NOMO-1 treated with DMSO at 0.1 percent for 48 hours (cell line): ENCODE results near the gene PILRA.
"Not testable (repeated sequence)": the region's sequence is repeated elsewhere in the genome, so short reads cannot be mapped to it uniquely, and the experiment has no call there.

Source experiments
- DNase-seq: peaks from one replicate; lab custom pipeline; 2025; ENCODE audit not compliant: unreplicated experiment; lab: John Stamatoyannopoulos, UW

The PILRA gene

DNA sequence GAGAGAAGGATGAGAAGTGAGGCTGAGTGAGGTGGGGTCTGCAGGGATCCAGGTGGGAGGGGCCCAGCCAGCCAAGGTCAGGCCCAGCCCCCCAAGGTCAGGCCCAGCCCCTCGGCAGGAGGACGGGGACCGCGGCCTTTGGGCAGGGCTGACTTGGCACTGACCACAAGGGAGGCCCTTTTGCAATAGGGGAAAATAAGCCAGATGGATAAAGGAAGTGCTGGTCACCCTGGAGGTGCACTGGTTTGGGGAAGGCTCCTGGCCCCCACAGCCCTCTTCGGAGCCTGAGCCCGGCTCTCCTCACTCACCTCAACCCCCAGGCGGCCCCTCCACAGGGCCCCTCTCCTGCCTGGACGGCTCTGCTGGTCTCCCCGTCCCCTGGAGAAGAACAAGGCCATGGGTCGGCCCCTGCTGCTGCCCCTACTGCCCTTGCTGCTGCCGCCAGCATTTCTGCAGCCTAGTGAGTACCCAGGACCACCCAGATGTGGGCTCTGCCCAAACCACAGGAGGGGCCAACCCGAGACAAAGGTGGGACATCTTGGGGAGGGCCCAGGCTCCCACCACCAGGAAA lies at the start of gene PILRA:
PILRA (plus strand) TSS at position 227 of the 571 bp plus-strand sequence; CDS start at position 397, 170 bp downstream.
- peak; percentile 68 for DNase-seq

DNA sequence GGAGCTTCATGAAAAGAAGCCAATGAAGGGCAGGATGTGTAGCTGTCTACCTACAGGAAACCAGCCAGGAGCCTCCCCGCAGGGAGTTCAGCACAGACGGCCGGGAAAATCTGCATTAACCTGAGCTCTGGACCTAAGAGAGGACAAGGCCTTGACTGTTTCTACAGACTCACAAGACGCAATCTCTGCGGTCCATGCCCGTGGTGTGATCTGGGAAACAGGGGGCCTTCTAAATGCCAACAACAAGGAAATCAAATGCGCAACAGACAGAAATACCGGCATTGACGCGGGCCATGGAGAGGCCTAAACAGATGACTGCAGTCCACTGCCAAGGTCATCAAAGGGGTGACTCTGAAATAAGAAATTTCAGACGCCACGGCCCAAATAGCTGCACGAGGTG lies 49.1 kb upstream of the PILRA start:
- DNase-seq = not testable (repeated sequence)

DNA sequence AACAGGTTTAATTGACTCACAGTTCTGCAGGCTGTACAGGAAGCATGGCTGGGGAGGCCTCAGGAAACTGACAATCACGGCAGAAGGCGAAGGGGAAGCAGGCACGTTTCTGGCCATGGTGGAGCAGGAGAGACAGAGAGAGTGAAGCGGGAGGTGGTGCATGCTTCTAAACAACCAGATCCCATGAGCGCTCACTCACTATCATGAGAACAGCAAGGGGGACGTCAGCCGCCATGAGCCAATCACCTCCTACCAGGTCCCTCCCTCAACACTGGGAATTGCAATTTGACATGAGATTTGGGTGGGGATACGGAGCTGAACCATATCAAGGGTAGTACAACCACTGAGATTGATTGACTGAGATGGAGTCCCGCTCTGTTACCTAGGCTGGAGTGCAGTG lies 47.6 kb upstream of the PILRA start:
- not testable (repeated sequence) for DNase-seq

DNA sequence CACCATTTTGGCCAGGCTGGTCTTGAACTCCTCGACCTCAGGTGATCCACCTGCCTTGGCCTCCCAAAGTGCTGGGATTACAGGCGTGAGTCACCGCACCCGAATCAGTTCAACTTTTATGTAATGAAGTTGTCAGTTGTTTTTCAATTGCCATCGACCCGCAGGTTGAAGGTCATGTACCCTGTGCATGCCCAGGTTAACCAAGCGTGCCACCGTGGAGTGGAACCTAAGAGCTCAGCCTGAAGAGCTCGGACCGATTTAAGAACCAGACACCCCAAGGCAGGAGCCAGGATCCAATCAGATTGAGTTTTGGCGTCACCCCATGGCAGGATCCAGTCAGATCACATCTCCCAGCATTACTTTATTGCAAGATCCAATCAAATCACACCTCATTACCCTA lies 46.4 kb upstream of the PILRA start:
- DNase-seq = not testable (repeated sequence)

DNA sequence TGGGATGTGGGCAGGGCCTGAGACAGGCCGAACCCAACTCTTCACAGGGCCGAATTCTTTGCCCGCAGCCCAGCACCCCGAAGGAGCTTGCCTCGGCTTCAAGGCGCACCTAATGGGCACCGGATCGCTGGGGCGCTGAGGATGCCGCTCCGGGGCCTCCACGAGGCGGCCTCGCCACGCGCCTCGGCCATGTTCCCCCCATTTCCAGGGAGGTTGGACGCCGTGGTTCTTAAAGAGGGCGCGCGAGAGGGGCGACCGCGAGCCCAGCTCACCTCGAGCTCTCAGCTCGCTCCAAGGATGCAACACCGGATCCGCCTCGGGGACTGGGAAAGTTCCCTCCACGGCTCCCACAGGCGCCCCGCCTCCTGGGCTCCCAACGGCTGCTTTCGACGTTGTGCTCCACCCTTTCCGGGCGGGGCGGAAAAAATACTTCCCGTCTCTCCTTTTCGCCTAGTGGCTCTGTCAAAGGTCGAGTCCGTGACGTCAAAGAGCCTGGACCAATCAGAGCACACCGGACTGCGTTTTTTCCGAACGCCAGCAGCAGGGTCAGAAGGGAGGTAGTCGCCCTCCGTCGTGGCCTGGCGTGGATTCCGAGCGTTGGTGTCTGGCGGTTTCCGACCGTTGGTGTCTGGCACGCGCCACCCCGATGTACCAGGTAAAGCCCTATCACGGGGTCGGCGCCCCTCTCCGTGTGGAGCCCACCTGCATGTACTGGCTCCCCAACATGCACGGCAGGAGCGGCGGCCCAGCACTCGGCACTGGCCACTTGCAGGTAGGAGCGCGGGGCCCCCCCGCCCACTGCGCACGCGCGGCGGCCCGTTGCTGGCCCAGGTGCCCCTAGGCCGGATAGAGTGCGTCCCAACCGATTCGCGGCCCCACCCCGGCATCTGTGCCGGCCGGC lies 37.5 kb upstream of the PILRA start:
- peak; percentile 95 for DNase-seq

DNA sequence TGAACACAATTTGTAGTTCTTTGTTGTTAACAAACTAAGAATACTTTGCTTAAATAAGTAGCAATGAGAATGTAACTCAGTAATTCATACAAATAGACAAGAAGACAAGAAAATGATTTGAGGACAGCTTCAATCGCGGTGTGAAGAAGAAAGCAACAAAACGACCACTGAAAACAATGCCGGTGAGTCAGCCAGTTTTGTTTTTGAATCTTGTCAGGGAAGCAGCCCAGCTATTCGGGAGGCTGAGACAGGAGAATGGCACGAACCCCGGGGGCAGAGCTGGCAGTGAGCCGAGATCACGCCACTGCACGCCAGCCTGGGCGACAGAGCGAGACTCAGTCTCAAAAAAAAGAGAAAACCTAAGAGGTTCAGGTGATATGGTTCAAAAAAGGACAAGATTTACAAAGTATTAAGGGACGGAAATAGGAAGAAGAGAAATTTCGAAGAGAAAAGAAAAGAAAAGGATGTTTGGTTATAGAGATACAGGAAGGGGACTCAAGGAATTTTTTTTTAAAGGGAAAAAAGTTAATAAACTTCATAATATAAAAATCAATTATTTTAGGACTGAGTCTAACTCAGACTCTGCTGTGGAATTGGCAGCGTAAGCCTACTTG lies 35.1 kb upstream of the PILRA start:
- not testable (repeated sequence) for DNase-seq

DNA sequence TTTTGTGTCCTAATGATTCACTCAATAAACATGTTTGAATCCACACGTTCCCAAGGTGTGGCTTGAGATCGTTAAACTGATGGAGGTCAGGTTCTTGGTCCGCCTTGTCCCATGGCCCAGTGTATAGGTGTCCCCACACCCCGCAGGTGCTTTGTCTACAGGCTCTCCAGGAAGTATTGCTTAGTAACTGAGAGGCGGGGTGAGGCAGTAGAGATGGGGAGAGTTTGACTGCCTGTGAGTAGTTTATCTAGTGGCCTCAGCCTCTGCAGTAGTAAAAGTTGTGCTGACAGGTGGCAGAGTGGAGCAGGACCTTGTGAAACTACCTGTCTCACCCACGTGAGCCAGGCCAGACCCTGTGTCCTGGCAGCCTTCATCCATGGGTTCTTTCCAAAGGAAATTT lies 32.0 kb upstream of the PILRA start:
- not testable (repeated sequence) for DNase-seq

DNA sequence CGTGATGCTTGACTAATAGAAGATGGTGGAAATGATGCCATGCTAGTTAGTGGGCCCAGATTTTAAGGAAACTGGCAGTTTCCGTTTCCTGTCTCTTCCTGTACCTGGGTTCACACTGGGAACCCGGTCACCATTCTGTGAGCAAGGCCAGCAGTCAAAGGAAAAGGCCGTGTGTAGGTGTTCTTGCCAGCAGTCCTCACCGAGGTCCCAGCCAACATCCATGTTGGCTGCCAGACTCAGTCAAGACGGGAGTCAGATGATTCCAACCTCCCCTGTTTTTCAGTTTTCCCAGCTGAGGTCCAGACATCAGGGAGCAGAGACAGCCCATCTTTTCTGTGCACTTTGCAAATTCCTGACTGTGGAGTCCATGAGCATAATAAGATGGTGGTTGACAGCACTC lies 30.5 kb upstream of the PILRA start:
- DNase-seq = no peak

DNA sequence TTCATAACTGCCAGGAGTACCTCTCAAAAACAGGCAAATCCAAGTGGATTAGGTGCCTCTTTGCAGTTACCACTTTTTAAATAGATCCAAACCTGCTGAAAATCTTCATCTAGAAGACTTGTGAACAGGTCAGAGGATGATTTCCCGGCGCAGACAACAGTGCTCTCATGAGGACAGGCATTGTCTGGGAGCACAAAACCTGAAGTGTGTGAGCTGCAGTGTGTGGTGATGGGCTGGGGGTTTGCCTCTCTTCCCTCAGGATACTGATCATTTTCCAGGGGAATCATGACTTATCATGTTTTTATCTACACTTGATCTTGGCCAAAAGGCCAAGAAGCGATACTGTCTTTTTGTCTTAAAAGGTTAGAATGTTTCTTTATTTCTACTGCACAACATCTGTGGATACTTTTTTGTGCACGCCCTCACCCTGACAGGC lies 29.1 kb upstream of the PILRA start:
- not testable (repeated sequence) for DNase-seq

DNA sequence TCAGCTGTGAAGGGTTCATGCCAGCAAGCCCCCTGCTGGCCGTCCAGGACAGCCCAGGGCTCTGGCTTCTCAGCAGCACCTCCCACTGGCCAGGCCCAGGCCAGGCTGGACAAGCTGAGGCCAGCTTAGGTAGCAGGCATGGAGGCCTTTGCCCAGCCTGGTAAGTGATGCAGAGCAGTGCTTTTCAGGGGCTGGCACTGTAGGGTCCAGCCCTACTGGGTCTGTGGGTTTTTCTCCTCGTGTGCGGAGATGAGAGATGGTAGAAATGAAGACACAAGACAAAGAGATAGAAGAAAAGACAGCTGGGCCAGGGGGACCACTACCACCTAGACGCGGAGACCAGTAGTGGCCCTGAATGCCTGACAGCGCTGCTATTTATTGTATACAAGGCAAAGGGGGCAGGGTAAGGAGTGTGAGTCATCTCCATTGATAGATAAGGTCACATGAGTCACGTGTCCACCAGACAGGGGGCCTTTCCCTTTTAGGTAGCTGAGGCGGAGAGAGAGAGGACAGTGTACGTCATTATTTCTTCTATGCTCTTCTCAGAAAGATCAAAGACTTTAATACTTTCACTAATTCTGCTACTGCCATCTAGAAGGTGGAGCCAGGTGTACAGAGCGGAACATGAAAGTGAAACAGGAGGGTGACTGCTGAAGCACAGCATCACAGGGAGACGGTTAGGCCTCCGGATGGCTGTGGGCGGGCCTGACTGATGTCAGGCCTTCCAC lies 28.6 kb upstream of the PILRA start:
- DNase-seq = peak; percentile 36

DNA sequence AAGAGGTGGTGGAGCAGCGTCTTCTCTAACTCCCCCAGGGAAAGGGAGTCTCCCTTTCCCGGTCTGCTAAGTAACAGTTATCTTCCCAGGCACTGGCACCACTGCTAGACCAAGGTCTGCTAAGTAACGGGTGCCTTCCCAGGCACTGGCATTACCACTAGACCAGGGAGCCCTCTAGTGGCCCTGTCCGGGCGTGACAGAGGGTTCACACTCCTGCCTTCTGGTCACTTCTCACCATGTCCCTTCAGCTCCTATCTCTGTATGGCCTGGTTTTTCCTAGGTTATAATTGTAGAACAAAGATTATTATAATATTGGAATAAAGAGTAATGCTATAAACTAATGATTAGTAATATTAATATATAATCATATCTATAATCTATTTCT lies 28.0 kb upstream of the PILRA start:
- DNase-seq = peak; percentile 46

DNA sequence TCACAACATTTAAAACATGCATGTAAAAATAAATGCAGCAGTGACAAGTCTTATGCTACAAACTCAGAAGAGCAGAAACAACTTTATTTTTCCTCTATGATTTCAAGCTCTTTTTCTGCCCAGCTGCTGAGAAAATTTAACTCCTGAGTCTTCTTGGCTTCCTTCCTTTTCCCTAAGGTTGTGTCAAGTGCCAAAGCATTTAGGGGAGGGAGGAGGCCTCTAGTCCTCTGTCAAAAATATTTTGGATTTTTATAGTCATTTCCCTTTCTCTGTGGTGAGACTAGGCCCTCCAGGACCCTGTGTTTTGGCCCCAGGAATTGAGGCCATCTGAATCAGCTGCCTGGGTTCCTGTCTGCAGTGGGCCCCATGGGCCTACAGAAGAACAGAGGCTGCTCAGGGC lies 26.4 kb upstream of the PILRA start:
- no peak for DNase-seq

DNA sequence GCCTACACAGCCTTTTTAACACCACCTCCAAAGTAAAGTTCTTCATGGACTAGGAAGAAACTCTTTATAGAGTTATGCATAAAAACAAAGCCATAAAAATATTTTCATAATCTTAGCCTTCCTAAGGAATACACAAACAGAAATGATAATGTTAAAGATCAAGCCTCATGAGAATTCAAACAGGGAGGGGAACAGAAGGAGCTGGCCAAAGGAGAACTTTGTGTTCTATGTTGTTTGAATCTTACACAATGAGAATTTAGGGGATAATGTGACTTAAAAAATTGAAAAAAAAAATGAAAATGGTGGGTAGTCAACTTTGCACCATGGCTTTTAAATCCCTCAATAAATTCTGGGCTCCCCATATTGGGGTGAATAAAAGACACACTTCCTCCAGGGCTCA lies 24.5 kb upstream of the PILRA start:
- no peak for DNase-seq

DNA sequence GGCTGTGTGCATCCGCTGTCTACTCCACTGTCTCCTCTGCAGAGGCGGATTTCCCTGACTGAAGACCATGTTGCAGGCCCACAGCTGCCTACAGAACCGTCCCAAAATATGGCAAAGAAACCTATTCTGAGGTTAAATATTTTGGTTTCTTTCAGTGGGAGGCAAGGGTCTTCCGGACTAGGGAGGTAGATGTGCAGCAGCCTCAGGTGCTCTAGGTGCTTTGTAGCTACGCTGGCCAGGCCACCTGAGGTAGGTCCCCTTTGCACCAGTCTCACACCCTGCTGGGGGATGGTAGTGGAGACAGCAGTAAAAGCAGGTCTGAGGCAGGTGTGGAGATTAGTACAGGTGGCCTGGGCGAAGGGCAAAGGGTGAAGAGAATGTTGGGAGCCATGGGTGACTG lies 23.5 kb upstream of the PILRA start:
- no peak for DNase-seq

DNA sequence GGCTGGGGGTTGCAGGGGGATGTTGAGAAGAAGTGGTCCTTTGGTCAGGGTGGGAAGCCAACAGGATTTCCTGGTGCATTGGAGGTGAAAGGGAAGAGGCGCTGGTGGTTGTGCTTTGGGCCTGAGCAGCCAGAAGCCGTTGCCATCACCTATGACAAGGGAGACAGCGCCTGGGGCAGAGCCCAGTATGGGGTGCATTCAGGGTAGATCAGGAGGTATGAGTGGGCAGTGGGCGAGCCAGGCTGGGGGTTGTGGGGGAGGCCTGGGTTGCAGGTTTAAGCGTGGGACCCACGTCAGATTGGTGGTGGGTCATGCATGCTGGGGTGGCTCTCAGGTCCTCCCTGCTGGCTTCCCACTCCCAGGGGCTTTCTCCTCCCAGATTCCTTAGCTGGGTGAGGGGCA lies 21.6 kb upstream of the PILRA start:
- DNase-seq = no peak

DNA sequence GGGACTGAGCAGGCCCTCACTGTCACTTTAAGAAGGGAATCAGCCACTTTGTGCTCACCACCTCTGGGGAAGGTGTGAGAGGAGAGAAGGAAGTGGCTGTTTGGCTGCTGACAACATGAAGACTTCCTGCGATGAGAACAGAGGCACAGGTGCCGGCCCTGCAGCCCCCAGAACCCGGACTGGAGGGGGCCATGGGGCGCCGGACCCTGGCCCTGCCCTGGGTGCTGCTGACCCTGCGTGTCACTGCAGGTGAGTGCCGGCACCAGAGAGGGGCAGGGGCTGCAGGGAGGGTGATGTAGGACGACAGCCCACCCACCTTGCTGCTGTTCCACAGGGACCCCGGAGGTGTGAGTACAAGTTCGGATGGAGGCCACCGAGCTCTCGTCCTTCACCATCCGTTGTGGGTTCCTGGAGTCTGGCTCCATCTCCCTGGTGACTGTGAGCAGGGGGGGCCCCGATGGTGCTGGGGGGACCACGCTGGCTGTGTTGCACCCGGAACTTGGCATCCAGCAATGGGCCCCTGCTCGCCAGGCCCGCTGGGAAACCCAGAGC lies 21.0 kb upstream of the PILRA start:
- DNase-seq = not testable (repeated sequence)

DNA sequence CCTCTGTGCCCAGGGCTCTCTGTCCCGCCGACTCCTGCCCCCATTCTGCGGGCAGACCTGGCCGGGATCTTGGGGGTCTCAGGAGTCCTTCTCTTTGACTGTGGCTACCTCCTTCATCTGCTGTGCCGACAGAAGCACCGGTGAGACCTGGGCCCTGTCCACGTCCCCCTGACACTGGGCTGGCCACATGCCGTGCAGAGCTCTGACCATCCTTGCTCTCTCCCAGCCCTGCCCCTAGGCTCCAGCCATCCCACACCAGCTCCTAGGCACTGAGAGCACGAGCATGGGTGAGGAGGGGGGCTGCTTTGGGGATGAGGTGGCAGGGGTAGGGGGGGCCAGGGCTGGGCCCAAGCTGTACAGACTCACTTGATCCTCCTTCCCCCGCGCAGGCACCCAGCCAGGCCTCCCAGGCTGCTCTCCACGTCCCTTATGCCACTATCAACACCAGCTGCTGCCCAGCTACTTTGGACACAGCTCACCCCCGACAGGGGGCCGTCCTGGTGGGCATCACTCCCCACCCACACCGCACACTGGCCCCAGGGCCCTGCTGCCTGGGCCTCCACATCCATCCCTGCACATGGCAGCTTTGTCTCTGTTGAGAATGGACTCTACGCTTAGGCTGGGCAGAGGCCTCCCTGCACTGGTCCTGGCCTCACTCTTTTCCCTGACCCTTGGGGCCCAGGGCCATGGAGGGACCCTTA lies 20.2 kb upstream of the PILRA start:
- no peak for DNase-seq

DNA sequence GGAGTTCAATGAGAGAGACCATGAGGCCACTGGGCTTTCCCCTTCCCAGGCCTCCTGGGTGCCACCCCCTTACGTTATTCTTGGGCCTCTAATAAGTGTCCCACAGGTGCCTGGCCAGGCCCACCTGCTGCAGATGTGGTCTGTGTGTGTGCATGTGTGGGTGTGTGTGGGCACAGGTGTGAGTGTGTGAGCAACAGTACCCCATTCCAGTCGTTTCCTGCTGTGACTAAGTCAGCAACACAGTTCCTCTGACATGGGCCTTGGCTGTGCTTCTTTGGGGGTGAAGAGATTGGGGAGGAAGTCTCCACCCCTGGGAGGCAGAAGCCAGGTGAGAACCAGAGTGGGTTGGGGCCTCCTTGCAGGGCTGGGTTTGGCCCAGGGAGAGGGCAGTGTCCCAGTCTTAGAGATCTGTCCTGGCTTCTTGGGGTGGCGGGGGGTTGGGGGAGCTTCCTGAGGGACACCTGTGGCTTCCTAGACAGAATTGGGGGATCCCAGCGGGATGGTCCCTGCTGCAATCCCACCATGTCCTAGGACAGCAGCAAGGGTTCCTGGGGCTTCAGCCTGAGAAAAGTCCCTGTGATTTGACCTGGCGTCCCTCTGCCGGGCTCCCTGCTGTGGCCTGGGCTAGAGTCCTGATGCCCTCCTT lies 19.5 kb upstream of the PILRA start:
- no peak for DNase-seq

DNA sequence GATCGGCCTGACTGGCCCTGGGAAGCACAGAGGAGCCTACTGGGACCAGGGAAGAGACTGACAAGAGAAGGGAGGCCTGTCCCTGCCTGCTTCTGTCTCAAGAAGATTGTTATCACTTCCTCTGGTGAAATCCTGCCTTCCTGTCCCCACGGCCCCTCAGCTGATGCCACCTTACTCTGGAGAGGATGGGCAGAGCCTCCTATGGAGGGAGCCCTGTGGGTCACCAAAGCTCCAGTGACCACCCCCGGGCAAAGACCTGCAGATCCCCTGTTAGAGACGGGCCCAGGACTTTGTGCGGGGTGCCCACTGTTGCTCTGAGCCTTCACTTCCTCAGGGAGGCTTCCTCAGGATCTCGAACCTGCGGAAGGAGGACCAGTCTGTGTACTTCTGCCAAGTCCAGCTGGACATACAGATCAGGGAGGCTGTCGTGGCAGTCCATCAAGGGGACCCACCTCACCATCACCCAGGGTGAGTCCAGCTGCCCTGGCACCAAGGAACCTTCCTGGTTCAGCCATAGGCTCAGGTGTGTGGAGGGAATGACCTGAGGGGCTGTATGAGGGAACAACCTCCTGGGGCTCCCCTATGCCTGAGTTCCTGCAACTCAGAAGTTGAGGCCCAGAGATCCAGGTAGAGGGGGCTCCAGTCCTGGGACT lies 16.7 kb upstream of the PILRA start:
- no peak for DNase-seq
